Measurements from ENCODE around the gene IRAK3. TPM values are rescaled to one million over a fixed set of nuclear protein-coding genes. Genes with fewer than 3 reads are reported as not detected.

Gene IRAK3
- total RNA-seq, 3 donors from 2014 or later (not counting 1 experiment from before 2014, with no cell fraction given), result 3.7 to 9.9 (median 9.2) TPM

GRCh38 chr12:66241061-66242043 lies 52.3 kb downstream of the IRAK3 start:
- H3K4me3 Mint-ChIP-seq, result no peak overlapping the region
- no peak for ATAC-seq
- DNase-seq, result no peak
- H3K4me1 Mint-ChIP-seq, result peaks cover 0 to 5% of the 10 kb centered on the region in 2 donors
- no peaks in the 10 kb centered on the region for H3K9me3 Mint-ChIP-seq
- no peaks in the 10 kb centered on the region for H3K36me3 ChIP-seq (ENCODE audit: control insufficient read depth, insufficient read depth, low read length)
- H3K4me3 ChIP-seq (ENCODE audit: low read length), result no peak overlapping the region
- no peak overlapping the region for H3K27ac ChIP-seq (ENCODE audit: low read length)
- H3K27me3 ChIP-seq (ENCODE audit: control insufficient read depth, insufficient read depth, low read length), result no peaks in the 10 kb centered on the region
- WGBS (ENCODE audit: insufficient coverage), result 87% methylated on average over 6 of the region's 7 CpGs
- H3K36me3 Mint-ChIP-seq, result no peaks in the 10 kb centered on the region
- H3K27me3 Mint-ChIP-seq (ENCODE audit: low read depth in 2 of 2), result peaks cover 8 to 26% of the 10 kb centered on the region in 2 donors
- TF ChIP-seq, protein P1, sequence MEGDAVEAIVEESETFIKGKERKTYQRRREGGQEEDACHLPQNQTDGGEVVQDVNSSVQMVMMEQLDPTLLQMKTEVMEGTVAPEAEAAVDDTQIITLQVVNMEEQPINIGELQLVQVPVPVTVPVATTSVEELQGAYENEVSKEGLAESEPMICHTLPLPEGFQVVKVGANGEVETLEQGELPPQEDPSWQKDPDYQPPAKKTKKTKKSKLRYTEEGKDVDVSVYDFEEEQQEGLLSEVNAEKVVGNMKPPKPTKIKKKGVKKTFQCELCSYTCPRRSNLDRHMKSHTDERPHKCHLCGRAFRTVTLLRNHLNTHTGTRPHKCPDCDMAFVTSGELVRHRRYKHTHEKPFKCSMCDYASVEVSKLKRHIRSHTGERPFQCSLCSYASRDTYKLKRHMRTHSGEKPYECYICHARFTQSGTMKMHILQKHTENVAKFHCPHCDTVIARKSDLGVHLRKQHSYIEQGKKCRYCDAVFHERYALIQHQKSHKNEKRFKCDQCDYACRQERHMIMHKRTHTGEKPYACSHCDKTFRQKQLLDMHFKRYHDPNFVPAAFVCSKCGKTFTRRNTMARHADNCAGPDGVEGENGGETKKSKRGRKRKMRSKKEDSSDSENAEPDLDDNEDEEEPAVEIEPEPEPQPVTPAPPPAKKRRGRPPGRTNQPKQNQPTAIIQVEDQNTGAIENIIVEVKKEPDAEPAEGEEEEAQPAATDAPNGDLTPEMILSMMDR (IDR thresholded peaks at IDR 0.05), result no peak
- no peak overlapping the region for H3K27ac Mint-ChIP-seq
- peaks cover 4% of the 10 kb centered on the region for H3K4me1 ChIP-seq (ENCODE audit: control insufficient read depth, insufficient read depth, low read length)
- H3K9me3 ChIP-seq (ENCODE audit: control insufficient read depth, insufficient read depth, low read length), result no peaks in the 10 kb centered on the region
- intact Hi-C loops (cut with micrococcal nuclease), result no loop called here

DNA sequence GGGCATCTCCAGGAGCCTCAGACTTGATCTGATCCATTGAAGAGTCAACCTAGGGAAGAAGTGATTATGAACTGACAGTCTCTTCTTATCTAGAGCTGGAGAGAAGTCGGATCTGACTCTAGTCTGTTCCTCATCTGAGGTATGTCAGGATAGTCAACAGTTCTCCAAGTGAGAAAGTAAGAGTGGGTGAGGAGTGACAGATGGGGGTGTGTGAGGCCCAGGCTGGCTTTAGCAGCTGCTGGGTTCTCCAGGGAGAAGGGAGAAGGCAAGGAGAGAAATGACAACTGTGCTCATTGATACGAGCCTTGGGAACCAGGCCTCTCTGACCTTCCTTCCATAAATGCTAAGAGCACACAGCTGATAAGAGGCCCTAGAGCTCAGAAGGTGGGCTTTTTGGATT lies 53.3 kb downstream of the IRAK3 start:
- 81% methylated on average over 2 of the region's 2 CpGs for WGBS (ENCODE audit: insufficient coverage)
- Mint-ChIP-seq H3K27ac (no peak overlapping the region), H3K4me1 (no peaks in the 10 kb centered on the region), H3K36me3 (no peaks in the 10 kb centered on the region), H3K9me3 (no peaks in the 10 kb centered on the region), H3K27me3 (ENCODE audit: low read depth in 2 of 2) (peaks cover 3 to 19% of the 10 kb centered on the region in 2 donors), H3K4me3 (no peak overlapping the region)
- Histone ChIP-seq H3K4me1 (ENCODE audit: control insufficient read depth, insufficient read depth, low read length) (no peaks in the 10 kb centered on the region), H3K9me3 (ENCODE audit: control insufficient read depth, insufficient read depth, low read length) (no peaks in the 10 kb centered on the region), H3K27me3 (ENCODE audit: control insufficient read depth, insufficient read depth, low read length) (no peaks in the 10 kb centered on the region), H3K27ac (ENCODE audit: low read length) (no peak overlapping the region), H3K36me3 (ENCODE audit: control insufficient read depth, insufficient read depth, low read length) (no peaks in the 10 kb centered on the region), H3K4me3 (ENCODE audit: low read length) (no peak overlapping the region)
- no peak for DNase-seq
- intact Hi-C loops (cut with micrococcal nuclease), result no loop called here
- TF ChIP-seq, protein P1 (IDR thresholded peaks at IDR 0.05), result no peak
- no peak for ATAC-seq

DNA sequence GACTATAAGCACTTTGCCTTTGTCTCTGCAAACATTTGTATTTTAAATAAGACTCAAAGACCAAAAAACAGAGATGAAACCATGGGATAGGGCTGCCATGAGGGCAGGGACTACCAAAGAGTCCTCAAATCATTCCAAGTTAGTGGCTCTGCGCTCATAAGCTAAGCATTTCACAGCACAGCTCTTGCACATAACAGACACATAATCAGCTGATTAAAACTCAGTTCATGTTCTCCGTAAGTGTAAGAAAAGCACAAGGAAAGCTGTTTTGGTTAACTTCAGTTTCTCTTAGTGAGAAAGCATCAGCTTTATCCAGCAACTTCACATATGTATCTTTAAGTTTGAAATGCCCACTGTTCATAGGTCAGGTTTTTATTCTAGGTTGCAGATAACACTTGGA lies 54.9 kb downstream of the IRAK3 start:
- Histone ChIP-seq H3K9me3 (ENCODE audit: control insufficient read depth, insufficient read depth, low read length) (no peaks in the 10 kb centered on the region), H3K27ac (ENCODE audit: low read length) (no peak overlapping the region), H3K4me1 (ENCODE audit: control insufficient read depth, insufficient read depth, low read length) (no peaks in the 10 kb centered on the region), H3K4me3 (ENCODE audit: low read length) (no peak overlapping the region), H3K36me3 (ENCODE audit: control insufficient read depth, insufficient read depth, low read length) (no peaks in the 10 kb centered on the region), H3K27me3 (ENCODE audit: control insufficient read depth, insufficient read depth, low read length) (no peaks in the 10 kb centered on the region)
- Mint-ChIP-seq H3K36me3 (no peaks in the 10 kb centered on the region), H3K27me3 (ENCODE audit: low read depth in 2 of 2) (peaks cover 0 to 8% of the 10 kb centered on the region in 2 donors), H3K4me3 (no peak overlapping the region), H3K9me3 (no peaks in the 10 kb centered on the region), H3K27ac (no peak overlapping the region), H3K4me1 (no peaks in the 10 kb centered on the region)
- WGBS (ENCODE audit: insufficient coverage), result 93% methylated on average over 2 of the region's 2 CpGs
- TF ChIP-seq, protein P1 (IDR thresholded peaks at IDR 0.05), result no peak
- DNase-seq (no peak), ATAC-seq (no peak)
- intact Hi-C loops (cut with micrococcal nuclease), result no loop called here

Measured in natural killer cell (primary cell).